ENCODE results near the gene SUFU. TPM values are rescaled to one million over a fixed set of nuclear protein-coding genes. Genes with fewer than 3 reads are reported as not detected.

Gene SUFU
- total and polyA plus RNA-seq, 8 donors = 0.29 to 26.3 (median 3.7) TPM

DNA sequence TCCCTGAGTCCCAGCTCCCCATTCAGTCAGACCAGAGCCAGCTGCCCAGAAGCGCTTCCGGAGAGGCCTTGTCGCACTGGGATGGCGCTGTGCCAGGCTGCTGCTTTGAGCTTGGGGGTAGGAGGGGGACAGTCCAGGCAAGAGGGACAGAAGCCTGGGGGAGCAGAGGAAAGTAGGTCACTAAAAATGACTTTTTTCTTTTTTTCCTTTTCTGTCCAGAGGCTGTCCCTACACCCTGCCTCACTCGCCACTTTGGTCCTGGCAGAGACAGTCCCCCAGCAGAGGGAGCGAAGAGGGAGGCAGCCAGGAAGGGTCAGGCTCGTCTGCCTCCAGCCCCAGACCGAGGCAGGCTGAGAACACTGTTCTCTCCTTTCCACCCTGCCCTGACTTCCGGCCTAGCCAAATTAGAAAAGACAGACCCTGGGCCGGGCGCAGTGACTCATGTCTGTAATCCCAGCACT is 124.7 kb downstream of the SUFU start:
- Histone ChIP-seq H3K4me1 (peaks cover 41 to 83% (median 64%) of the 10 kb centered on the region in 4 donors), H3K36me3 (peaks cover 6 to 29% (median 14%) of the 10 kb centered on the region in 4 donors), H3K9me3 (no peaks in the 10 kb centered on the region), H3K4me3 (no peak overlapping the region), H3K27ac (peak overlapping the region; percentile 56 to 87 (median 85)), H3K27me3 (no peaks in the 10 kb centered on the region)
- intact Hi-C loops (cut with DNase I; ENCODE audit: low total_unique reads) = no loop called here
- TF ChIP-seq POLR2AphosphoS5 (IDR thresholded peaks at IDR 0.05) = no peak
- TF ChIP-seq, protein P1, sequence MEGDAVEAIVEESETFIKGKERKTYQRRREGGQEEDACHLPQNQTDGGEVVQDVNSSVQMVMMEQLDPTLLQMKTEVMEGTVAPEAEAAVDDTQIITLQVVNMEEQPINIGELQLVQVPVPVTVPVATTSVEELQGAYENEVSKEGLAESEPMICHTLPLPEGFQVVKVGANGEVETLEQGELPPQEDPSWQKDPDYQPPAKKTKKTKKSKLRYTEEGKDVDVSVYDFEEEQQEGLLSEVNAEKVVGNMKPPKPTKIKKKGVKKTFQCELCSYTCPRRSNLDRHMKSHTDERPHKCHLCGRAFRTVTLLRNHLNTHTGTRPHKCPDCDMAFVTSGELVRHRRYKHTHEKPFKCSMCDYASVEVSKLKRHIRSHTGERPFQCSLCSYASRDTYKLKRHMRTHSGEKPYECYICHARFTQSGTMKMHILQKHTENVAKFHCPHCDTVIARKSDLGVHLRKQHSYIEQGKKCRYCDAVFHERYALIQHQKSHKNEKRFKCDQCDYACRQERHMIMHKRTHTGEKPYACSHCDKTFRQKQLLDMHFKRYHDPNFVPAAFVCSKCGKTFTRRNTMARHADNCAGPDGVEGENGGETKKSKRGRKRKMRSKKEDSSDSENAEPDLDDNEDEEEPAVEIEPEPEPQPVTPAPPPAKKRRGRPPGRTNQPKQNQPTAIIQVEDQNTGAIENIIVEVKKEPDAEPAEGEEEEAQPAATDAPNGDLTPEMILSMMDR (IDR thresholded peaks at IDR 0.05) = no peak
- TF ChIP-seq EP300 (IDR thresholded peaks at IDR 0.05) = no peak
- 59 to 72% (median 64%) methylated on average over 11 of the region's 11 CpGs for WGBS, 5 donors
- DNase-seq = peak in 1 of 2 donors; percentile 84

DNA sequence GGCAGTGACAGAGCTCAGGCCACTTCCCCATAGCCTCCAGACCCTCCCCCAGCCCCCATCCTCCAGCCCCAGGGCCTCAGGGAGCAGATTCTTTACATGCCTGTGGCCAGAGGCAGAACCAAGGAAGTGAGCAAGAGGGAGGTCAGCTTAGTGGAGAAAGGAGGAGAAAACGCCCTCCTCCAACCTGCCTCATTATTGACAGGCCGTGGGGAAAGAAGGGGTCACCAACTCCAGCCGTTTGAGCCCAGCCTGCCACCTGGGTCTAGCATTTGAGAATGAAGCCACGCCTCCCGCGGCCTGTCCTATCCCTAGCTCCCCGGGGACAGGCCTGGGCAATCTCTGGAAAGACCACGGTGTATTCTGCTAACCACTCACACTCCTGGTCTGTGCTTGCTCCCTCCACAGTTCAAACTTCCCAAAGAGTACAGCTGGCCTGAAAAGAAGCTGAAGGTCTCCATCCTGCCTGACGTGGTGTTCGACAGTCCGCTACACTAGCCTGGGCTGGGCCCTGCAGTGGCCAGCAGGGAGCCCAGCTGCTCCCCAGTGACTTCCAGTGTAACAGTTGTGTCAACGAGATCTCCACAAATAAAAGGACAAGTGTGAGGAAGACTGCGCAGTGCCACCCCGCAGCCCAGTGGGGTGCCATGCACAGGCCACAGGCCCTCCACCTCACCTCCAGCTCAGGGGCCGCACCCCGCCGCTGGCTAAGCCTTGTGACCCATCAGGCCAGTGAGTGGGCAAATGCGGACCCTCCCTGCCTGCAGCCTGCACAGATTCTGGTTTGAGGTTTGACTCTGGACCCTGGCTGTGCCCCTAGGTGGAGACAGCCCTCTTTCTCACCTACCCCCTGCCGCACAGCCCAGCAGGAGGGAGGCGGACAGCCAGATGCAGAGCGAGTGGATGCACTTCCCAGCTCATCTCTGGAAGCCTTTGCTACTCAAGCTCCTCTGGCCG is 126.2 kb downstream of the SUFU start:
- peaks cover 48 to 89% (median 72%) of the 10 kb centered on the region in 4 donors for H3K4me1 ChIP-seq
- WGBS, 5 donors = 75 to 80% (median 76%) methylated on average over 16 to 22 of the region's 22 CpGs
- H3K36me3 ChIP-seq = peaks cover 6 to 29% (median 14%) of the 10 kb centered on the region in 4 donors
- peak in 1 of 2 donors; percentile 73 for DNase-seq
- intact Hi-C loops (cut with DNase I; ENCODE audit: low total_unique reads) = no loop called here
- no peak for TF ChIP-seq POLR2A (IDR thresholded peaks at IDR 0.05)
- TF ChIP-seq EP300 (IDR thresholded peaks at IDR 0.05) = no peak
- TF ChIP-seq POLR2AphosphoS5 (IDR thresholded peaks at IDR 0.05) = no peak
- TF ChIP-seq, protein P1 (IDR thresholded peaks at IDR 0.05) = no peak
- no peak overlapping the region for H3K4me3 ChIP-seq
- peak overlapping the region in 4 of 5 donors; percentile 81 to 87 (median 86) for H3K27ac ChIP-seq
- H3K27me3 ChIP-seq = no peaks in the 10 kb centered on the region
- no peaks in the 10 kb centered on the region for H3K9me3 ChIP-seq

DNA sequence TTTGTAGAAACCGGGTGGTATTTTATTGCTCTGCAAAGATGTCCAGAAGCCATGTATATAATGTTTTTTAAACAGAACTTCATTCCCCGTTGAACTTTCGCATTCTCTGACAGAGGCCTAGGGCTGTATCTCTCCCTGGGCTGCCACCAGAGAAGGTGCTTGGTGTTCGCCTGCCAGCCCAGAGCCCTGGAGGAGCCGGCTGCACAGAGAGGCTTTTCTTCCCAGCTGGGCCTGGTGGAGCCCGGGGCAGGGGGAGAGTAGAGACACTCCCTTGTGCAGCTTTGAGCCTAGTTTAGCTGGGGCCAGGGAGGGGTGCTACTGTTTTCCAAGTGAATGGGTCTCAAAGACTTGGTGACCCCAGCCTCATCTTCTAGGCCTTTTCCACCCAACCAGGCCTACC is 126.9 kb downstream of the SUFU start:
- intact Hi-C loops (cut with DNase I; ENCODE audit: low total_unique reads) = no loop called here
- Histone ChIP-seq H3K27me3 (no peaks in the 10 kb centered on the region), H3K36me3 (peaks cover 6 to 29% (median 14%) of the 10 kb centered on the region in 4 donors), H3K27ac (peak overlapping the region in 1 of 5 donors; percentile 73), H3K4me1 (peaks cover 48 to 88% (median 68%) of the 10 kb centered on the region in 4 donors), H3K9me3 (no peaks in the 10 kb centered on the region), H3K4me3 (no peak overlapping the region)
- no peak for DNase-seq
- TF ChIP-seq, protein P1 (IDR thresholded peaks at IDR 0.05) = no peak
- TF ChIP-seq POLR2AphosphoS5 (IDR thresholded peaks at IDR 0.05) (no peak), POLR2A (IDR thresholded peaks at IDR 0.05) (no peak), EP300 (IDR thresholded peaks at IDR 0.05) (no peak)
- WGBS, 5 donors = 77 to 85% (median 79%) methylated on average over 4 to 6 of the region's 6 CpGs

DNA sequence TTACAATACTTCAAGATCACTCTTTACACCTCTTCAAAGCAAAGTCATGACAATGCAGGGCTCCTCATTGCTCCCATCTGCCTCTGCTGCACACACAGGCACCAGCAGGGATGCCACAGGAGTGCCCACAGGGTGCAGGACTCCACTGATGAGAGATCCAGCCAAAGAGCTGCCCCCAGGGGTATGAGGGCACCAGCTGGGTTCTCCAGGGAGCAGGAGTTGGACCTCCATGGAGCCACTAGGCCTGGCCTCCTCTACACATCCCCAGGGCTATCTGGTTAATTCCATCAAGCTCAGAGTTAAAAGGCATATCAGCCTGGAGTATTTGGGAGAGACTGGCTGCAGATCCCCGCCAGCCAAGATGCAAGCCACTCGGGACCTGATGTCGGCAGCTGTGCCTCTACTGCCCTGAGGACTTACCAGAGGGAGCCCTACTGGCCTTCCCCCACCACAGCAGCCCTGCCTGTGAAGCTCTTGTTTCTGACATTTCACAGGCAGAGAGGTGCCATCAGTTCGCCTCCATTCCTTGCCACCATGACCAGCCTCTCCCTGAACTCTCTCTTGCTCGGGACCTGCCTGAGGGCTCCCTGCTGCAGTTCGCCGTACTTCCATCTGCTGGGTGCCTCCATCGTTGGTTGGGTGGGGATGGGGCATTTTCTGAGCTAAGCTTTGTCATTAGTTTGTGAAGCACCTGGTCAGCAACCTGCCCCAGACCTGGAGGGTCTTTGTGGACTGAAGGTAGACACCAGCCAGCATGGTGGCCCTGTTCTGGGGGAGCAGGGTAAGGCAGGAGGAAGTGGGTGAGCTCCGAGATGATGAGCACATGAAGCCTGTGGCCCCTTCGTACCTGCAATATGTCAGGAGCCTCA is 128.0 kb downstream of the SUFU start:
- DNase-seq = no peak
- WGBS, 5 donors = 90 to 94% (median 93%) methylated on average over 10 of the region's 10 CpGs
- H3K9me3 ChIP-seq = no peaks in the 10 kb centered on the region
- H3K36me3 ChIP-seq = peaks cover 6 to 29% (median 14%) of the 10 kb centered on the region in 4 donors
- H3K27me3 ChIP-seq = no peaks in the 10 kb centered on the region
- no peak for TF ChIP-seq POLR2AphosphoS5 (IDR thresholded peaks at IDR 0.05)
- TF ChIP-seq, protein P1 (IDR thresholded peaks at IDR 0.05) = no peak
- no peak for TF ChIP-seq POLR2A (IDR thresholded peaks at IDR 0.05)
- no peak for TF ChIP-seq EP300 (IDR thresholded peaks at IDR 0.05)
- intact Hi-C loops (cut with DNase I; ENCODE audit: low total_unique reads) = no loop called here
- H3K4me1 ChIP-seq = peaks cover 40 to 77% (median 60%) of the 10 kb centered on the region in 4 donors
- no peak overlapping the region for H3K4me3 ChIP-seq
- peak overlapping the region in 2 of 5 donors; percentile 73 to 77 for H3K27ac ChIP-seq

All from stomach (tissue), 9 donors.